ENCODE results near the gene ICAM5. TPM values are rescaled to one million over a fixed set of nuclear protein-coding genes. Genes with fewer than 3 reads are reported as not detected.

ICAM5 gene
- total and polyA plus RNA-seq, 9 of the 15 experiments (the other 6 are each of a cell fraction or from before 2014, with no cell fraction given): 0.10 to 114 (median 13.7) TPM

- TF ChIP-seq RERE (CRISPR knock-in tag; IDR thresholded peaks at IDR 0.05; ENCODE audit: borderline replicate concordance) (no peak), RREB1 (CRISPR knock-in tag; IDR thresholded peaks at IDR 0.05) (no peak), SREBF2 (CRISPR knock-in tag; IDR thresholded peaks at IDR 0.05) (0 out of 2 replicates have a peak, but pooled peaks have one; percentile 75), ZNF263 (CRISPR knock-in tag; IDR thresholded peaks at IDR 0.05; ENCODE audit: borderline replicate concordance) (peak; percentile 97), BCOR (IDR thresholded peaks at IDR 0.05) (peak; percentile 29; the same call in 1 of the 2 replicates), EP300 (IDR thresholded peaks at IDR 0.05; ENCODE audit: low read length) (peak; percentile 1; the same call in 1 of the 2 replicates), FOXA3 (CRISPR knock-in tag; conservative IDR thresholded peaks at IDR 0.05 in 1 of 2, IDR thresholded peaks at IDR 0.05 in 1 of 2) (peak; percentile 36 to 95; a peak in 2 of 4 replicates), MECOM (CRISPR knock-in tag; IDR thresholded peaks at IDR 0.05) (0 out of 2 replicates have a peak, but pooled peaks have one; percentile 14), ZC3H4 (CRISPR knock-in tag; IDR thresholded peaks at IDR 0.05; ENCODE audit: borderline replicate concordance) (peak; percentile 64; the same call in 1 of the 2 replicates), ATF3 (IDR thresholded peaks at IDR 0.05) (no peak), ATF3 (CRISPR knock-in tag; conservative IDR thresholded peaks at IDR 0.05) (0 out of 2 replicates have a peak, but pooled peaks have one; percentile 40), STAG1 (CRISPR knock-in tag; IDR thresholded peaks at IDR 0.05; ENCODE audit: borderline replicate concordance) (no peak), TEAD4 (IDR thresholded peaks at IDR 0.05; ENCODE audit: low read length) (peak; percentile 73), TEAD4 (CRISPR knock-in tag; IDR thresholded peaks at IDR 0.05; ENCODE audit: borderline replicate concordance) (no peak)
Measured at GRCh38 chr19:10333758-10334587, 44.2 kb downstream of the ICAM5 start (continued).

Data from K562 (cell line).